Adipose tissue (tissue), 3 donors: Measurements from ENCODE around the gene DCAF8L1. TPM values are rescaled to one million over a fixed set of nuclear protein-coding genes. Genes with fewer than 3 reads are reported as not detected.

Experiments
- H3K27ac ChIP-seq: one replicate; pipeline ENCODE4 v1.5.1; 2013; ENCODE audit warnings: low read depth, low read length
- WGBS, 3 donors: extraction: QIAGEN DNeasy Blood & Tissue Kit; methylation state at CpG; one replicate each; pipeline ENCODE4 v1.1.7; 2013; 5-methylcytosine and 5-hydroxymethylcytosine counted together
- polyA plus RNA-seq, 3 donors: library from polyadenylated mRNA; stranded (reverse); fragments of 200-250 nt; gene quantifications; one replicate each; pipeline ENCODE4 v1.2.3, GENCODE V29; 2013
- donor health status: healthy with polysubstance abuse.
- donor health status: Bipolar disorder and iron deficiency.
- donor health status: healthy.

DCAF8L1 gene
- polyA plus RNA-seq, 3 donors = not detected

DNA sequence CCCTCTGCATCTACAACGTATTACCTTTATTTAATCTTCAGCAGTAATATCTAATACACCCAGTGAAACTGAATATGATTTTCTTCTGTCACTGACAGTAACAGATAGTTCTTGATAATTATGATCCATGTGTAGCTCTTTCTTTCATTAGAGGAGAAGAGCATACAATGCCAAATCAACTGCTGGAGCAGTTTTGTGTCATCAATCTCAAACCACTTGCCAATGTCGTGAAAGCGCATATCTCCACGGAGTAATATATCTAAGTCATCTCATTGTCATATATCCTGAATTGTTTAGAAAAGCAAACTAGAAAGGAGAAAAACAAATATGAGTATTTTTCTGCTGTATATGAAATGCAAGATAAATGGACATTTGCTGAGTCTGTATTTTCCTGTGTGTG is 47.9 kb downstream of the DCAF8L1 start:
- no peak overlapping the region for H3K27ac ChIP-seq
- 59 to 72% (median 64%) methylated on average over 4 of the region's 4 CpGs for WGBS, 3 donors

Other genes starting within 250 kb of the DCAF8L1 start
- not detected for gene MAGEB10, start 173.5 kb downstream of the DCAF8L1 start, polyA plus RNA-seq